HepG2 (cell line): ENCODE measurements around the gene FBXL7. TPM values are rescaled to one million over a fixed set of nuclear protein-coding genes. Genes with fewer than 3 reads are reported as not detected.

Source experiments
- ATAC-seq: fragments of 200-7000 bp; cut with Tn5 transposase; 3 replicates; pipeline ENCODE4 v1.9.1; 2020; ENCODE audit warnings: mild to moderate bottlenecking, moderate library complexity
- BruUV-seq: library from RNA; stranded (reverse); fragments of 400-500 nt; replicated peaks from 2 replicates; lab custom pipeline; 2021; lab: Mats Ljungman, UMichigan
- CTCF ChIA-PET: fragments of 300-600 bp; formaldehyde crosslinking; extraction: SDS; loops from one replicate; lab custom pipeline; 2021; ENCODE audit warnings: low total read pairs, inconsistent platforms, low intra/inter-chr PET ratio; lab: Yijun Ruan, JAX
- POLR2A ChIA-PET: fragments of 350-600 bp; sonication (Branson Sonifier 250); formaldehyde crosslinking; loops from one replicate; lab custom pipeline; 2020; ENCODE audit warnings: antibody characterized with exemption, inconsistent platforms; lab: Yijun Ruan, JAX
- DNase-seq: peaks from one replicate; pipeline ENCODE4 v3.0.0-alpha.2; 2015; ENCODE audit warnings: low spot score
- FAIRE-seq: peaks from 3 replicates; lab custom pipeline; 2011; peaks lifted over from hg19 to GRCh38; lab: Jason Lieb, UNC
- H2AFZ ChIP-seq: one replicate; pipeline ENCODE4 v1.6.1; 2011; ENCODE audit warnings: low read length, inconsistent platforms
- H3K27ac ChIP-seq: fragments of 300-600 bp; 3 replicates; pipeline ENCODE4 v1.8.0; 2011; ENCODE audit warnings: mixed run types, mild to moderate bottlenecking, mixed read lengths, low read length, inconsistent platforms; ENCODE audit not compliant: insufficient read depth; ENCODE audit errors: extremely low read length
- H3K27me3 ChIP-seq, 2 experiments: fragments of 200-600 bp in 1 of 2; 2 replicates in 1 of 2; 3 replicates in 1 of 2; pipeline versions ENCODE4 v1.6.0 to v1.8.0; 2011; ENCODE audit warnings: low read length in 2 of 2, mild to moderate bottlenecking in 2 of 2, moderate library complexity in 2 of 2, inconsistent platforms in 1 of 2; ENCODE audit not compliant: insufficient read depth in 2 of 2, control insufficient read depth in 1 of 2
- H3K36me3 ChIP-seq, 2 experiments: fragments of 200-600 bp in 1 of 2; replicated peaks in 1 of 2; 2 replicates in 1 of 2; 3 replicates in 1 of 2; pipeline versions ENCODE4 v1.5.1 to v1.8.0; 2011; ENCODE audit warnings: low read length in 2 of 2, inconsistent platforms in 1 of 2; ENCODE audit not compliant: insufficient read depth in 2 of 2, control insufficient read depth in 1 of 2
- H3K4me1 ChIP-seq: 2 replicates; pipeline ENCODE4 v1.5.1; 2012; ENCODE audit warnings: low read length, inconsistent platforms; ENCODE audit not compliant: insufficient read depth
- H3K4me2 ChIP-seq: 2 replicates; pipeline ENCODE4 v1.6.0; 2011; ENCODE audit warnings: low read depth, low read length, inconsistent platforms
- H3K4me3 ChIP-seq, 3 experiments: fragments of 200-600 bp in 1 of 3; sonication (generic), shearing (Covaris generic) in 1 of 3; replicated peaks in 1 of 3; 2 replicates each; pipeline ENCODE4 v1.5.1; 2011 to 2016; ENCODE audit warnings: low read length in 3 of 3, inconsistent platforms in 2 of 3, low read depth in 2 of 3, mild to moderate bottlenecking in 2 of 3, control low read depth in 1 of 3, mixed read lengths in 1 of 3; ENCODE audit not compliant: insufficient read depth in 1 of 3
- H3K79me2 ChIP-seq: one replicate; pipeline ENCODE4 v1.6.1; 2011; ENCODE audit warnings: low read length, inconsistent platforms; ENCODE audit not compliant: insufficient read depth
- H3K9ac ChIP-seq: 2 replicates; pipeline ENCODE4 v1.6.0; 2011; ENCODE audit warnings: mild to moderate bottlenecking, low read depth, low read length, inconsistent platforms; ENCODE audit not compliant: insufficient read depth
- H3K9me3 ChIP-seq: 2 replicates; pipeline ENCODE4 v1.5.1; 2012; ENCODE audit warnings: mild to moderate bottlenecking, low read length
- H4K20me1 ChIP-seq: 2 replicates; pipeline ENCODE4 v1.6.0; 2011; ENCODE audit warnings: inconsistent platforms, mild to moderate bottlenecking, low read length, moderate library complexity; ENCODE audit not compliant: insufficient read depth
- CHD2 ChIP-seq: IDR thresholded peaks from 2 replicates; pipeline ENCODE4 v1.6.1; 2011; ENCODE audit warnings: low read depth, low read length, improper control_type of control experiment
- GABPB1 ChIP-seq: IDR thresholded peaks from 2 replicates; pipeline ENCODE4 v1.6.1; 2016; ENCODE audit warnings: mild to moderate bottlenecking, missing genetic modification reagents, moderate library complexity, missing compliant biosample characterization
- HBP1 ChIP-seq: IDR thresholded peaks from 2 replicates; pipeline ENCODE4 v1.6.1; 2016; ENCODE audit warnings: low read depth, control low read depth
- MYPOP ChIP-seq: sonication (generic); formaldehyde crosslinking; IDR thresholded peaks from 2 replicates; pipeline ENCODE4 v1.8.1; 2023; ENCODE audit warnings: mild to moderate bottlenecking, moderate library complexity, missing genetic modification reagents
- SYNCRIP ChIP-seq: fragments of 200-400 bp; formaldehyde crosslinking; IDR thresholded peaks from 2 replicates; pipeline ENCODE4 v1.6.1; 2018; ENCODE audit warnings: mild to moderate bottlenecking, low read depth, low read length; ENCODE audit not compliant: insufficient read depth
- ZNF251 ChIP-seq: sonication (generic); formaldehyde crosslinking; IDR thresholded peaks from 2 replicates; pipeline ENCODE4 v1.9.0; 2021; ENCODE audit warnings: mild to moderate bottlenecking, missing genetic modification reagents
- ZNF557 ChIP-seq: sonication (generic); formaldehyde crosslinking; IDR thresholded peaks from 2 replicates; pipeline ENCODE4 v1.4.0; 2020; ENCODE audit warnings: missing genetic modification reagents
- ZNF713 ChIP-seq: sonication (generic); formaldehyde crosslinking; IDR thresholded peaks from 2 replicates; pipeline ENCODE4 v1.4.0; 2020; ENCODE audit warnings: mild to moderate bottlenecking, missing genetic modification reagents
- ZNF737 ChIP-seq: sonication (generic); formaldehyde crosslinking; IDR thresholded peaks from 2 replicates; pipeline ENCODE4 v1.5.0; 2020; ENCODE audit warnings: missing genetic modification reagents, mild to moderate bottlenecking, borderline replicate concordance
- ZNF740 ChIP-seq: sonication (generic); formaldehyde crosslinking; IDR thresholded peaks from 2 replicates; pipeline ENCODE4 v1.4.0; 2020; ENCODE audit warnings: missing genetic modification reagents
- ZNF761 ChIP-seq: sonication (generic); formaldehyde crosslinking; conservative IDR thresholded peaks from 2 replicates; pipeline ENCODE4 v1.4.0; 2020; ENCODE audit warnings: mild to moderate bottlenecking, missing genetic modification reagents
- ZNF800 ChIP-seq: sonication (generic); formaldehyde crosslinking; IDR thresholded peaks from 2 replicates; pipeline ENCODE4 v1.4.0; 2020; ENCODE audit warnings: missing genetic modification reagents
- ZSCAN29 ChIP-seq: sonication (generic); formaldehyde crosslinking; conservative IDR thresholded peaks from 2 replicates; pipeline ENCODE4 v1.4.0; 2020; ENCODE audit warnings: mild to moderate bottlenecking, missing genetic modification reagents
- WGBS: methylation state at CpG from one replicate; pipeline ENCODE4 v1.1.6; 2017; ENCODE audit warnings: low lambda C conversion rate; 5-methylcytosine and 5-hydroxymethylcytosine counted together
- in situ Hi-C: cut with HindIII; loops from 2 replicates; pipeline ENCODE4 v1.10.0; 2017; ENCODE audit warnings: low pct_unique_long_range_greater_than_20kb; ENCODE audit not compliant: extremely low pct_ligation_motif_present
- intact Hi-C: fragments of 100-400 bp; cut with micrococcal nuclease; formaldehyde crosslinking; loops from one replicate; pipeline ENCODE4 v1.10.0; 2022; ENCODE audit not compliant: unreplicated experiment
- polyA plus RNA-seq, 8 experiments: library from polyadenylated mRNA; depleted of rRNA in 3 of 8; stranded (reverse) in 7 of 8; unstranded in 1 of 8; fragments of >200 nt; fragmentation: Illumina TruSeq in 4 of 8; extraction: Trizol in 4 of 8; gene quantifications; 2 replicates each; pipeline versions ENCODE4 v1.2.1 to v1.2.3, GENCODE V29; 2011 to 2016; ENCODE audit warnings: low read depth in 4 of 8, missing spikeins in 1 of 8, mixed read lengths in 1 of 8; ENCODE audit not compliant: insufficient read depth in 1 of 8
- total RNA-seq, 5 experiments: library from RNA; depleted of rRNA; stranded (reverse); fragments of >200 nt; fragmentation: Illumina TruSeq; extraction: Trizol; gene quantifications; 2 replicates each; pipeline ENCODE4 v1.2.3, GENCODE V29; 2016; ENCODE audit warnings: low read depth in 1 of 5

Gene FBXL7
- total and polyA plus RNA-seq, 2 of the 13 experiments (the other 11 are each of a cell fraction or from before 2014, with no cell fraction given), result 0.07 TPM; not detected in 1

- 6% methylated on average over 3 of the region's 3 CpGs for WGBS
These were observed 262.7 kb downstream of the FBXL7 start for GRCh38 chr5:15762668-15763067.

GRCh38 chr5:15763754-15764153 is 263.8 kb downstream of the FBXL7 start:
- Histone ChIP-seq H3K4me3 (no peak overlapping the region), H3K79me2 (no peaks in the 10 kb centered on the region), H3K4me2 (no peak overlapping the region), H3K36me3 (no peaks in the 10 kb centered on the region), H3K27ac (no peak overlapping the region), H3K9ac (no peak overlapping the region), H3K27me3 (no peaks in the 10 kb centered on the region), H2AFZ (no peak overlapping the region), H4K20me1 (no peaks in the 10 kb centered on the region), H3K9me3 (no peaks in the 10 kb centered on the region), H3K4me1 (no peaks in the 10 kb centered on the region)
- ChIA-PET POLR2A (no interaction called here), CTCF (no interaction called here)
- intact Hi-C loops, result no loop called here
- no TSS peak for BruUV-seq
- ATAC-seq, result no peak
- DNase-seq, result no peak
- in situ Hi-C loops, result no loop called here
- no peak for FAIRE-seq
- TF ChIP-seq ZNF737 (CRISPR knock-in tag) (no peak), ZNF557 (no peak), ZNF761 (CRISPR knock-in tag) (no peak), MYPOP (CRISPR knock-in tag) (no peak), SYNCRIP (no peak), GABPB1 (CRISPR knock-in tag) (no peak), ZNF740 (no peak), HBP1 (CRISPR knock-in tag) (no peak), CHD2 (no peak), ZSCAN29 (CRISPR knock-in tag) (no peak)

More at GRCh38 chr5:15762668-15763067, 262.7 kb downstream of the FBXL7 start:
- in situ Hi-C loops, result no loop called here
- Histone ChIP-seq H3K9ac (no peak overlapping the region), H3K36me3 (no peaks in the 10 kb centered on the region), H3K4me1 (no peaks in the 10 kb centered on the region), H3K27ac (no peak overlapping the region), H3K4me2 (no peak overlapping the region), H3K9me3 (no peaks in the 10 kb centered on the region), H4K20me1 (no peaks in the 10 kb centered on the region), H2AFZ (no peak overlapping the region), H3K4me3 (no peak overlapping the region), H3K79me2 (no peaks in the 10 kb centered on the region), H3K27me3 (no peaks in the 10 kb centered on the region)
- no peak for FAIRE-seq
- no peak for ATAC-seq
- intact Hi-C loops, result no loop called here
- no TSS peak for BruUV-seq
- POLR2A ChIA-PET, result no interaction called here
- no peak for DNase-seq
- CTCF ChIA-PET, result no interaction called here
- TF ChIP-seq SYNCRIP (no peak), ZNF251 (CRISPR knock-in tag) (no peak), ZNF800 (no peak), ZNF713 (CRISPR knock-in tag) (no peak)
